Fibroblast of skin of left biceps (primary cell): ENCODE data around the gene SERPINH1.

Experiments used
- DNase-seq, 2 experiments: peaks; one replicate each; pipeline ENCODE4 v3.0.0-alpha.2; 2013; ENCODE audit warnings: low read depth in 2 of 2

SERPINH1 gene

DNA sequence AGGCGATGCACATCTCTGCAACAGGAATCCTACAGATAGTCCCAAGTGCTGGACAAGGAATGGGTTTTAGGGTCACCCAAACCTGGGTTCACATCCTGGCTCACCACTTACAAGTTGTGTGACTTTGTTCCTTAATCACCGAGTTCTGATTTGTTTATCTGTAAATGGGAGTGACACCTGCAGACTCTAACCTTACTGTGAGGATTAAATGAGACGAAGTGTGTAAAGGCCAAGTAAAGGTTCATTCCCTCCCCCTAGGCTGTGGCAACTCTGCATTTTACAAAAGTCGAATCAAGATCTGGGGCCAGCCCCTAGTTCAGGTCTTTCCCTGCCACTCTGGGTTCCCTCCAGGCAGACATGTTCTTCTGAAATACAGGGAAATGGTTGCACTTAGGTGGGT, 34.9 kb downstream of the SERPINH1 start:
- DNase-seq, result no peak

DNA sequence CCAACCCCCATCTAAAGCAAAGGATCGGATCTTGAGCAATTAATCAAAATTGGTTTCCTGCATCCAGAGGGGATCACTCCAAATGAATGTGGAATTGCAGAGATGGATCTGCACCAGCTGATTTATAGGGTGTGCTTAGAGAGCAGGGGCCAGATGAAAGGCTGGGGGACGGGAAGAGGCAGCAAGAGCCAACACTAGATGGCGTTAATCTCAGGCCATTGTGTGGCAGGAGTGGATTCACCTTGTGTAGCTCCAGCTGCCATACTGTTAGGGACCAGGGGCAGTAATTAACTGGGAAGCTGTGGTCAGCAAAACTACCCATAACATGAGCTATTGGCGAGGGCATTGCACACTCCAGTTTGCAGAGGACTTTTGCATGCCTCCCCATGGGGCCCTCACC, 35.6 kb downstream of the SERPINH1 start:
- no peak for DNase-seq

DNA sequence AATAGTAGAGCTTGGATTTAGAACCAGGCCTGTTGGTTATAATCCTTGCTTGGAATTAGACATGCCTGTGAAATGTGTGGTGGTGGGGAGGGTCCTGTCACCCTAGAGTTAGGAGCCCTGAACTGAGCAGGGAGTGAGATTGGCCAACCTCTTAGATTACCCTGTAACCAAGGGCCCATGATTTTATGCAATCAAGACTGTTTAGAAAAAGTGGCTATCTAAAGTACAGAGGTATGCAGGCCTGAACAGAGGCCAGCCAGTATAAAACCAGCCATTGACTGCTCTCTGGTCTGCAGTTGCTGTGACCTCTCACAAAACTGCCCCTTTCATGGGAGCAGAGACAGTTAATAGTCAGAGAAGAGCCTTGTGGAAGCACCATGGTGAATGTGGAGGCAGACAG, 36.2 kb downstream of the SERPINH1 start:
- DNase-seq, result no peak

DNA sequence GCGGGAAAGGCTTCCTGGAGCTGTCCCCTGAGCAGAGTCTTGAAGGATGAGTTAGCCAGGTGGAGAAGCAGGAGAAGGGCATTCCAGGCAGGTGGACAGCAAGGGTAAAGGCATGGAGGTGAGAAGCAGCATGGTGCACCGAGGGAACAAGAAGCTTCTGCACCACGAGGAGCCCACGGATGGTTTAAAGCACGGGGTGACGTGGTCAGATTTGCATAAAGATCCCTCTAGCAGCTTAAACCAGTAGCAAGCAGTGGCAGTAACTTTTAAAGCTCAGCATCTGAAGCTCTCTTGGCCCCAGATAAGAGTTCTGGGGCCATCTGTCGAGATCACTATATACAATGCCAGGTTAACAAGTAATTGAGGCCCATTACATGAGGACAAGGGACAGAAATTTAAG, 36.8 kb downstream of the SERPINH1 start:
- no peak for DNase-seq

DNA sequence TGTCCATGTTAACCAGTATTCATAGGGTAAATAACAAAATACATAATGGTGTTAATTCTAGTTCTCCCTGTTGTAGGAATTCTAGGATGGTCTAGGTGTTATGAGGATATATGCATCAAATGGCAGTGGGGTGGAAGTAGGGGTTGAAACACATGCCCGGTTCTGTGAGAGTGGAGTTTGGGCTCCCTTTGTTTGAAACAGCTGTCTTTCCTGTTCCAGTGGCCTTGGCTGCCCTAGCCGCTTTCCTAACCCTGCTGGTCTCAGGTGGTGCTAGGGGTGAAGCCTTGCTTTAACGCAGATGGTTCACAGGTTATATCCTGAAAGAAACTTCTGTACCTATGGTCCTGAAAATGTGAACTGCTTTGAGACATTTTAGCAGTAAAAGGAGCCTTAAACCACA, 38.3 kb downstream of the SERPINH1 start:
- no peak for DNase-seq

DNA sequence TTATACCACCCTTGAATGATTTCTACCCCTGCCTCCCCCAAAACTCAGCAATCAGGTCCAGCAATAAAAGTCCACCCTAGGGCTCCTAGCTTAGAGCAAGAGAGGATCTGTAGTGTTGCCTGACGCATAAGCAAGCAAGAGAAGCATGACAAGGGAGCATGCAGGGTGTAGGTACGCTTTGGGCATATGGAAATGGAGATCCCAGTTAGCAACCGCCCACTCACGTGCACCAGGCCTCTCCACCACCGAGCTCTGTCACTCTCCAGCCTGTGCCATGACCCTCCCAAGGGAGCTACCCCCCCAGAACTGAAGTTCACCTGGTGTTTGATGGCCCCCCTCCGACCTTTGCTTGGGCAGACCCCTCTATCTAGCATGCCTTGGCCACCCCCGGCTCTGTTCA, 39.4 kb downstream of the SERPINH1 start:
- DNase-seq, result no peak

DNA sequence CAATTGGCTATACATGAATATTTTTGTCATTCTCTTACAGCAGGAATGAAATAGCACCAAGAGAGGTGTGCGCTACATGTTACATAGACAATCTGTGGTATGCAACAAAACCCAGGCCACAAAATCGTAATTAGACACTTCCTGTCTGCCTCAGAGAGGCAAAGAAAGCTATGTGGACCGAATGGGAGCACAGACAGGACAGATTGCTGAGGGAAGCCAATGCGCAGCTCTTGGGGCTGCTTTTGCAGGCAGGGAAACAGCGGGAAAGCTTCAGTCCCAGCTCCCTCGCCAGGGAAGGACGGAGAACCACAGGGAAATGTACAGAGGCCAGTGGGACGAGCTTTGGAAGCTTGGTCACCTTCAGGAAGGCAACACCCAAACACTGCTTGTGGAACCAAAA, 40.9 kb downstream of the SERPINH1 start:
- DNase-seq, result no peak

DNA sequence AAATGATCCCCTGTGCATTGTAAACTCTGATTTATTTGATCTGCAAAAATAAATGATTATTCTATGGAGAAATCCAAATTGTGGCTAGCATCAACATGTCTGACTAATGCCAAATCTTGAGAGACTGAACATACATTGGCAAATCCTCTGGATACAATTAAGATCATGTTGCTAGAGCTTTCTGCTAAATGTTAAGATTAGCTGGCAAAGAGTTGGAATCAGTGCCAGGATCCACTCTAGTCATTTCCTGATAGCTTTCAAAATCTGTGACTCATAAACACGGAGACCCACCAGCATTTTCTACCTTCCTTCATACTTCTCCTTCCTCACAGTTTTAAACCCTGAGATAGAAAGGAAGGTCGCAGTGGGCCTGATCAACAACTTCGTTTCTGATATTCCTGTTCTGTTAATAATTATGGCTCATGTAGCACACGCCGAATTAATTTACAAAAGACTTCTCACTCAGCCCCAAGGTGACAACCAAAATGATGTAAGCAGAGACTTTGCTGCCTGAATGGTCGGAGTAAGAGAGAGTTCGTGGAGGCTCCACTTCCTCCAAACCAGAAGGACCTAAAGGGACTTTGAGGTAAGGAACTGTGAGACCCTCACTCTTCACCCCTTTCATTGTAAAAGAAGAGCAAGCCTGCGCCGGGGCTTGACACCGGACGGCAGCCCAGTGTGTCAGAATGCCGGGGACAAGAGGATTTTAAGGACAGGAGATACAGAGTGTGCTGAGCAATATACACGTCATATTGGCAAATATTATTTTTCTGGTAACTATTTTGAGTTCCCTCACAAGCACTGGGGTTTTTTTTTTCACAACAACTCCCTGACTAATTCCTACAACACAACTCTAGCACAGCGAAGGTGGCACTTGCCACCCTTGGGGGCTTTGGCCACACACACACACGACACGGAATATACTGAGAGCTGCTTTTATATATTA, 42.0 kb downstream of the SERPINH1 start:
- peak; percentile 81 to 82 for DNase-seq

DNA sequence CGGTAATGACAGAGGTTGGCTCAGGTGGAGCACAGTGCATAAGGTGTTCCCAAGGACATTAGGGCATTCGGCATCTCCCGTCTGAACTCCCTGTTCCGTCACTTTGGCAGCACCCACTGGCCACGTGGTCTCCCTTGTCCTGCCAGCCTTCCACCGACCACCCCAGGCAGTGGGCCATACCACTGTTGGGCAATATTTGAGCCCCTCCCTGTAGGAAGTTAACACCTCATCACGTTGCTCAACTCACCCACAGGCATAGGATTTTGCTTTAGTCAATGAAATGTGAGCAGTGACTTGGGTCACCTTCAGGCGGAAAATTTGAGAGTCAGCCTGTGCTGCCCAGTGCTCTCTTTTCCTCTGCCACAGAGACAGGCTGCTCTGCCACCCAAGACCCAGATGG, 44.0 kb downstream of the SERPINH1 start:
- no peak for DNase-seq

DNA sequence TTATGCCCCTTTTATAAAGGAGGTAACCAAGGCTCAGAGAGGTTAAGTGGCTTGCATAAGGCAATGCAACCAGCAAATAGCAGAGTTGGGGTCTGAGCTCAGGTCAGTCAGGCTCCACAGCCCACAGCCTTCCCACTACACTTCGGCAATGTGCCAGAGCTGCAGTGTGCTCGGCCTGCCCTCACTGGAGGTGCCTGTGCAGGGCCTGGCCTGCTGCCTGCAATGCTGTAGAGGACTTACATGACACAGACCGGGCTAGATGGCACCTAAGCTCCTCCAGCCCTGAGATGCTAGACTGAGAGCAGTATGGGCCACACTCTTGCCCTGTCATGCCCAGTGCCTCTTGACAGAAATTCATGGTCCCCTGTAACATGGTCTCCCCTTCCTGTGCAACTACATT, 49.8 kb downstream of the SERPINH1 start:
- no peak for DNase-seq

DNA sequence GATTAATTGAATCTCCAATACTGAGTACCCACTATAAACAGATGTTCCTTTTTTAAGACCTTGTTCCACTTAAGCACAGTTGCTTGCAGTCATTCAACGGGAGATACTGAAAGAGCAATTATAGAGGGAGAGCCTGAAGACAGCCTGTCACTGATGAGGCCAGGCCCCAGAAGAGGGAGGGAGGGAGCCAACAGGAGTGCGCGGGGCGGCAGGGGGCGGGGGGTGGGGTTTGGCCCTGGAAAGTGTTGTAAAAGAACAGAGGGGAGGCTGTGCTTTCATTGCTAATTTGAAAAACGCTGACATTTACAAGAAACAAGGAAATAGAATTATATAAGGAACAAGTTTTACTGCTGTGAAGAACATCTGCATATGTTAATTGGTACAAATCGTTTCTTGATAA, 53.7 kb downstream of the SERPINH1 start:
- DNase-seq, result no peak

DNA sequence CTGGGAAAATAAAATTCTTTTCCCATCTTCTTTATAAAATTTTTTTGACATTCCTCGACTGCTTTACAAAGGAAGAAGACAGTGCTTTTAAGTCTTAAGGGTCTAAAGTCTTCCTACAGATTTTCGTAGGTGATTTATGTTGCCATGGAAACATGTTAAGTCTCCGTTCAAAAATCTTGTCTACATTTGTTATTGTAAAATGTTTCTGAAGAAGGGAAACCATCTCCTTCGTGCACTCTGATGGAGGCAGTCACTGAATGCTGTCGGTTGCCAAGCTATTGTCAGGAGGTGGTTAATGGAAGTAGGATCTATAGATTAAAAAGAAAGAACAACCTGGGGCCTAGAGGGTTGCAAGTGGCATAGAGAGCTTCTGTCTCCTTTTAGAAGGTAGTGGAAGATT, 54.2 kb downstream of the SERPINH1 start:
- DNase-seq, result no peak
